ENCODE measurements around the gene MEGF11.
"Not testable (repeated sequence)": the region's sequence is repeated elsewhere in the genome, so short reads cannot be mapped to it uniquely, and the experiment has no call there.

Gene MEGF11

DNA sequence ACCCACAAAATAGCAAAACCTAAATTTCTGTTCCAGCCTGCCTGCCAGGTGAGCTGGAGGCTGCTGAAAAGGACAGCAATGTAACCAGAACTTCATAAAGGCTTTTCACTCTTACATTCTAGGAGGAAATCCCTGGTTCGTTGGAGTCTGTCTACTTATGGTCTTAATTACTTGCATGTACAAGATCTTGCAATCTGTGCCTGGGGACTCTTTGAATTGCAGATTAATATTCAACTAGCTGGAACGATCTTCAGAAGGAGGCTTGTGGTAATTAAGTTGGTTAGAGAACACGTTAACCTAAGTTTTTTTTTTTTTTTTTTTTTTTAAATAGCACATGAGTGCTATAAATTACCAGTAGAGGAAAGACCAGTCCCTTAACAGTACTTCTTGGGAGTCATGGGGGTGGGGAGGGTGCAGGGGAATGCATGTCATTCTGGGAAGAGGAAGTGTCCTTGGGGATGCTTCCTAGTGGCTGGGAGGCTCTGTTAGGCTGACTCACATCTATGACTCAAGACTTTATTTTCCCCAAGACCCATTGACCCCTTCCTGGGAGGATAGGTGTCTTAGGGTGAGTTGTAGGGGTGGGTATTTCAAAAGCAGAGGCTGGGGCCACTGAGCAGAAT, 244.5 kb downstream of the MEGF11 start:
- DNase-seq, result no peak

DNA sequence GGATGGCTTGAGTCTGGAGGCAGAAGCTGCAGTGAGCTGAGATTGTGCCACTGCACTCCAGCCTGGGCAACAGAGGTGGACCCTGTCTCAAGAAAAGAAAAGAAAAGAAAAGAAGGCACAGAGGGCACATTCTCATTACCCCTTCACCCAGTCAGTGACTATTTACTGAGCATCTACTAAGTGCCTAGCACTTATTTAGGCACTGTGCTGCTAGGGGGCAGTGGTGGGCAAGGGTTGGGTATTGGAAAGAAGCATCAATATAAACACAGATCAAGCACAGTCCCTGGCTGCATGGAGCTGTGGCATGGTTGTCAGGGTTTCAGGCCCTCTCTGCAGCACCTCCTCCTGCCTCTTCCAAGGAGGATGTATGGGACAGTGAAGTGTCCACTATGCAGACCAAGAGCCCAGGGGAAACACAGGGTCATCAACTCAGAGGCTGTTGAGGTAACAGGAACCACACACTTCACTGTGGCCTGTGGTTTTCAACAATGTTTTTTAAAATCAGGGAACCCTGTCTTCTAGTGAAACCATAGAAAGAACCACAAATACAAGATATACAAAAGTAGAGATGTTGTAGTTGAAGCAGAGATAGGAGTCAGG, 245.8 kb downstream of the MEGF11 start:
- no peak for DNase-seq

DNA sequence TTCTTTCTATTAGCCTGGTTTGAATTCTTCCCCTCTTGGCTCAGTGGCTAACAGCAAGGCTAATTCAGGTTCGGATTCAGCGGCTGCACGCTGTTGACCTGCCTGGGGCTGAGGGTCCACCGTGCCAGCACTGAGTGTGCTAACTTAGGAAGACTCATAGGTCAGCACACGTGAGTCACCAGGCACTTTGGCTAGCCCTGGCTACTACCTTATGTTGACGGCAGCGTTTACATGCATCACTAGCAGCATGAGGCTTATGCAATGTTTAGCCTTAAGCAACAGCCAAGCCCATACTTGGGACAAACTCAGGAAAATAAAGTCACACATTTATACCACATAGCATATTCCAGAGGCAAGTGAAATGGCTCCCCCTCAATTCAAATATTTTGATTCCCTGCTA, 246.6 kb downstream of the MEGF11 start:
- DNase-seq, result no peak

DNA sequence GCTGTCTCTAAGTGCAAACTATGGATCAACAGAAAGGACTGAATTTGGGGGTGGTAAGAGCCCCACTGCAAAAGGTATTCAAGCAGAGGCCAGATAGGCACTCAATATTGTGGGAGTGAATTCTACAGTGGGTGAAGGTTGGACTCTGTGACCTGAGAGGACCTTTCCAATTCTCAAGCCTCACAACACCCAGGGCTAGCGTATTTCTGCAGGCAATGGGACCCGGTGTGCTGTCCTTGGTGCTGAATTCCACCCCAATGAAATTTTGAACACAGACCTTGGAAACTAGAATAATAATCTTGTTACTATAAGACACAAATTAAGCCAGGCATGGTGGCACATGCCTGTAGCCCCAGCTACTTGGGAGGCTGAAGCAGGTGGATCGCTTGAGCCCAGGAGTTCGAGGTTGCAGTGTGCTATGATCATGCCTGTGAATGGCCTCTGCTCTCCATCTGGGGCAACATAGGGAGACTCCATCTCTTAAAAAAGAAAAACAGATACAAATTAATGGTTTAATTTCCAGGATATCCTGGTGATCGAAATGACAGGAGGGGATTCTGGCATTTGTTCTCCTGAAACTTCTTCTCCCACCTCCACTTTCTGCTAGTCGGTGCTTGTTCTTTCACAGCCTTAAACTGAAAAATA, 248.8 kb downstream of the MEGF11 start:
- no peak for DNase-seq

DNA sequence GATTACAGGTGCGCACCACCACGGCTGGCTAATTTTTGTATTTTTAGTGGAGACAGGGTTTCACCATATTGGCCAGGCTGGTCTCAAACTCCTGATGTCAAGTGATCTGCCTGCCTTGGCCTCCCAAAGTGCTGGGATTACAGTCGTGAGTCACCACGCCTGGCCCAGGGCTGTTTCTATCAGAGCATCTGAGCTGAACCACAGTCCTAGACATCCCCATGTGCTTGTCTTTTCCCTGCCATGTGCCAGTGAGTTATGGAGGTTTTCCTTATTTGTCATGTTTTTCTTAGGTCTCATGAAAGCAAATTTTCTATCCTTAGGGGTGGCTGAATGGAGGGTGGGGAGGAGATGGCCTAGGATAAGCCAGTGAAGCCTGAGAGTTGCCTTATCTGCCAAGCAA, 250.4 kb downstream of the MEGF11 start:
- DNase-seq, result not testable (repeated sequence)

DNA sequence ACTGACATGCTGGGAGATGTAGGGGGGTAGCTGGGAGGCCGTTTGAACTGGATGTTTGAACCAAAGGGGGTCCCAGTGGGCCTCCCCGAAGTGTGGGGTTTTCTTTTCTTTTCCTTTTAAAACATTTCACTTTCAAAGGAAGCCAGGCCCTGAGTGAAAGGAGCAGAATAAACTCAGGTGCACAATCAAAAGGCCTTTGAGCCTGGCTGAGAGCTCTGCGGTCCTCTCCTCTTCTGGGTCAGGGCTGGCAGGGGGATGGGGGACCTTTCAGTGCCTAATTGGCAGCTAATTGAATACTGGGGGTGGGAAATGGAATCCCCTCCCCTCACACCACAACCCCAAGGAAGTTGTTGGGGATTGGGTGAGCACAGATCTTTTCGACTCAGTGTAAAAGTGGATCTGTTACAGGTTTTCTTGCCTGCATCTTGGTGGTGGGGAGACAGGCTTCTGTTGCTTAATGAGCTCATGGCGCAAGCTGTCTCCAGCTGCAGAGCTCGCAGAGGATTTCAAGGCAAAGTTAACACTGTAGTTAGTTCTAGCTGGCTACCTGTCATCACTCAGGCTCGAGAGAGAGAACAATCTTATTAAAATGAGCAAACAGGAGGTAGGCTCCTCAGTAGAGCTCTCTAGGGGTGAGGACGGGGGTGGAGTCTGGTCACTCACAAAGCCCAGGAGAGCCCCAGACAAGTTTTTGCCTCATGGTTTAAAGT, 251.7 kb downstream of the MEGF11 start:
- no peak for DNase-seq

DNA sequence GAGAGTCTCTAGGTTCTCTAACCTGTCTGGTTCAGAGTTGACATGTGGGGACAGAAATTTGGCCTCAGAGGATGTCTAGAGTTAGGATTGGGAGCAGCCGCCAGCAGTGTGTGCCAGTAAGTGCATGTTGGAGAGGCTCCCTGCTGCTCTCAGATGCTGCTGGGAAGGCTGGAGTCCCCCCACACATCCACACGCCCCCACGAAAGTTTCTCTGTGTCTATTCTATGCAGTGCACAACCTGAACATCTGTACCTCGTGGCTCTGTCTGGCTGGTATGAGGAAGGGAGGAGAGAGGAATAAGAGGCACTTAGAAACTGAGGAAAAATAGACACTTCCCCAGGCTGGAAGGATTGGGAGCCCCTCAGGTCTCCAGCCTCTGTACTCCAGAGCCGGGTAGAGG, 252.5 kb downstream of the MEGF11 start:
- DNase-seq, result peak in 3 of 56 donors; percentile 4 to 10 (median 8)

DNA sequence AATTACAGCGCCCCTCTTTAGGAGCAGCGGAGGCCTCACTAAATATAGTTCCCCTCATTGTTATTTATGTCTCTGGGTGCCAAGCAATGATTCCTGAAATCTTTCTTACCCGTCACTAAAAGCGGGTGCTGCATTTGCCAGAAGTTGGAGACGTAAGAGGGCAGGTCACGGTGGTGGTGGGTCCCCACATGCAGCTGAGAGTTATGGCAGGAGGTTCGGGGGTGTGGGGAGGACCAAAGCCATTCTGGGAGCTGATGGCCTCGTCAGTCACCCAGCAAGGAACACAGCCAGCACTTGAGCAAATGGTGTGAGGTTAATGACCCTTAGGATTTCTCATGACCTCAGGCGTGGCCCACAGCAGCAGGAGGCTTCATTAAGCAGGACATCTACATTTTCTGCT, 255.1 kb downstream of the MEGF11 start:
- no peak for DNase-seq

DNA sequence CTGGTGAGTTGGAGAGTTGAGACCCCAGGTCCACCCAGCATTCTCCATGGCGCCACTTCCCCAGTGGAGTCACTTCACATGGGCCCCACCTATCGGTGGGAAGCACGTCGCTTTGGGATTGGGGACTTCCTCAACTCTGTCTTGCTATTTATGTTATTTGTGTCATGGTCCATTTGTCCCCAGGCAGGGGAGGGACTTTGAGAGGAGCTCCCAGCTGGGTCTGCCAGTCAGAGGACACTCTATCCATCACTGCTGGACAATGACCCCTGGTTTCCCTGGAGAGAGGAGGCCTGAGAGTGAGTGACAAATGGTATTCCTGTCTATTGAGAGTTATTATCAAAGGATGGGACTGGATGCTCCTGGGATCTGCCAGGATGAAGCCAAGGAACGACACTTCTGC, 256.6 kb downstream of the MEGF11 start:
- DNase-seq, result no peak

DNA sequence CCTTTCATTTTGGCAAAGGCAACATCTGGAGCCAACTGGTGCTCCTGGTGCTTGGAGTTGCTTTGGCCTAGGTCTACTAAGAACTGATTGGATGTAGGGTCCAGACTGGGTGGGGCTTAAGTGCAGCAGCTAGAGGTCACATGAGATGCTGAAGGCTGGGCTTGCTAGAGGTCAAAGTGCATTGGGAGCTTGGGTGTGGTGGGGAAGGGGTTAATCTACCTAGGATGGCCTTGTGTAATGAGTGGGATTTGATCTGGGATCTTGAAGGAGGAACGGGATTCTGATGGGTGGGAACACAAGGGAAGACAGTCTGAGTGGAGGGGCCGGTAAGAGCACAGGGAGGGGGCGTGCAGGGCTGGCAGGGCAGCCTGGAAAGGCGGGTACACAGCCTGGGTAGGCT, 258.7 kb downstream of the MEGF11 start:
- no peak for DNase-seq

DNA sequence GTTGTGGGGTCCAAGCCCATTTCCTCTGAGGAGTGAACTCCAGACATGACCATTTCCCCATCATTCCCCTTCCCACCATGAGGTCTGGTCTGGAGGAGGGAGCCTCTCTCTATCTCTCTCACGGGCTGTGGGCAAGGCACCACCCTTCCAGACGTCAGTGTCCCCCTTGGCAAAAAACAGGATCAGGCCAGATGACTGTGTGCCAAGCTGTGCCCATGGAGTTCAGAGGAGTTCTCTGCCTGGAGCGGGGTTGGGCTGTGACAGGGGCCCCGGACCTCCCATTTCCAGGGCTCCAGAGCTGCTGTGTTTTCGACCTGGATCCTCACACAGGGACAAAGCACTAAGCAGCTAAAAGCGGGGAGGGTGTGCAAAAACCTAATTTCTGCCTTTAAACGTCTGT, 259.8 kb downstream of the MEGF11 start:
- no peak for DNase-seq

DNA sequence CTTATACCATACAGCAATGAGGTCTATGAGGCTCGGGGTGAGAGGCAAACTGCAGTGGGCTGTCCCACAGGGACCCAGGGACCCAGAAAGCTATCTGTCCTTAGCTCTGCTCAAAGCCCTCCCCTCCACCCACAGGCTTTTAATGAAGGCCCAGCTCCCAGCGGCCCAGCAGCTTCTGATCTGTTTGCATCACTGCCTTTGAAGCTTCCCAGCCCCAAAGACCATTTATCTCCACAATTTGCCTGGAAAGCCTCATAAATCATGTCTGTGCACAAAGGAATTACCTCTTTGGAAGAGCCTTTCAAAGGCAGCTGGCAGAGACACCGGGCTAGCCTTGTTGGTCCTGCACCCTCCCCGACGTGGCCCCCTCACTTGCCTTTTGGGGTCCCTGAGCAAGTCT, 260.3 kb downstream of the MEGF11 start:
- DNase-seq, result no peak

DNA sequence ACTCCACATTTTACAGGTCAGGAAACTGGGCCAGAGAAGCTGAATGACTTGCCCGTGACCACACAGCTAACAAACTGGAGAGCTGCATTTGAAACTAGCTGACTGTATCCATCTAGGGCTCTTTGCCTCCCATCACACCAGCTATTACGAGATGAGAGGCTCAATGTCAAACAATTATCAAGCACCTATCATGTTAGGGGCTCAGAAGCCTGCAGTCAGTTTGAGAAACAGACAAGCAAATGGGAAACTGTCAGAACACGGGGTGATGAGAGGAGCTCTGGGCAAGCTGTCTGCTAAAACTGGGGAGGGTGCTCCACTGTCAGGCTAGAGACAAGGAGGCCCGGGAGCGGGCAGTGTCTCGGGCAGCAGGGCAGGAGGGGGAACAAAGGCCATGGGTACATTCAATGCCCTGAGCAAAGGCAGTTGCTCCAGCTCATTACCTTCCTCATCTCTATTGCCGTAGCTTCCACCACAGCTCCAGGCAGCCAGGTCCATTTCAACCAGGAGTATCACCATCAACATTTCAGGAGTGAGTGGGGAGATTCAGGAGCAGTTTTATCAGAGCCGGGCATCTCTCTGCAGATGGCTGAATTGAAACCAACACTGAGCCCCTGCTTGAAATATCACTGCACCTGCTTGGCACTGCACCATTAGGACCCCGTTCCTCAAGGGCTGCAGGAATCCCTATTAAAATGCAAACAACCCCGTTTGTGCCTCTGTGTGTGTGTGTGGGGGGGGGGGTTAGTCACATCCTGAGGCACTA, 261.6 kb downstream of the MEGF11 start:
- DNase-seq, result no peak

DNA sequence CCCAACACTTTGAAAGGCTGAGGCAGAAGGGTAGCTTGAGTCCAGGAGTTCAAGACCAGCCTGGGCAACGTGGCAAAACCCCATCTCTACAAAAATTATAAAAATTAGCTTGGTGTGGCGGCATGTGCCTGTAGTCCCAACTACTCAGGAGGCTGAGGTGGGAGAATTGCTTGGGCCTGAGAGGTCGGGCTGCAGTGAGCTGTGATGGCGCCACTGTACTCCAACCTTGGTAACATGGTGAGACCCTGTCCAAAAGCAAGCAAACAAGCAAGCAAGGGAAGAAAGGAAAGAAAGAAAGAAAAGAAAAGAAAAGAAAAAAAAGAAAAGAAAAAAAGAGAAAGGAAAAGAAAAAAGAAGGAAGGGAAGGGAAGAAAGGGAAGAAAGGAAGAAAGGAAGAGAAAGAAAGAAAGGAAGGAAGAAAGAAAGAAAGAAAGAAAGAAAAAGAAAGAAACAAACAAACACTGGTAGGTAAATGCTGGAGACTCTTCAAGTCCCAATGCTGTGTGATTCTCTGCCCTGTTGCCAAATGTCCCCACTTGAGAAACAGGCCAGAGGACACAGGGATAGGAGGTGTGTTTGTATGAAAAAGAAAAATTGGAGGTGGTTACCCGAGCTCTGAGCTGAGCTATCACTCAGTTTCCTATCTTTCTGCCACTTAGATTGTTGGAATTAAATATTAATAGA, 263.1 kb downstream of the MEGF11 start:
- no peak for DNase-seq

DNA sequence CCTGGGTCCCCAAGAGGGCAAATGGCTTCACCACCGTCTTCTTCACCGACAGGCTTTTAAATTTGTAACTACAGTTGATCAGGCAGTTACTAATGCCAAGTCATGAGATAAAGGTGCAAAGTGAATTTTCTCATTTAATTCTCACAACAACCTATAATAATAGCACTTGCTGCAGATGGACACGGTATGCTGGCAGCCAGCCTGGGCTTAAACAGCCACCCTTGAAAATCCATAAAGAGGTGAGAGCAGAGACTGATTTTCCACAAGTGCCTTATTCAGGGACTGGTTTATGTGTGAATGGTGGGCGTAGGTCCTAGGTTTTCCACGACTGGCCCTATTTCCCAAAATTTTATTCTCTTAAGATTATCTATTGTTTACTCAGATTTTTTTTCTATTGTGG, 266.4 kb downstream of the MEGF11 start:
- DNase-seq, result no peak

DNA sequence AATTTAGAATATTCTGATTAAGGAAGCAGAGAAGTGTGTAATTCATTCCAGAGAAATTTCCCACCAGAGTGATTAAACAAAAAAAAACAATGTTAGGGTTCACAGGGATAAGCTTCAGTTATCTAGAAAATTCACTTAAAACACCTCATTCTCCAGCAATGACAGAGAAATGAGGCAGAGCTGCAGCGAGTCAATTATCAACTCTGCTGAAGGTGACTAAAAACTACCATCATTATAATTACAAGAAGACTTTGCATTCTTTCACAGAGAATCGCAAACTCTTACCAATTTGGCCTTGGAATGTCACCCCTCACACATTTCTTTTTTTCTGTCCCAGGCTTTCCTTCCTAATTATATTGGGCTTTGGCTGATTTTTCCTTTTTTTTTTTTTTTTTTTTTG, 267.1 kb downstream of the MEGF11 start:
- DNase-seq, result no peak

DNA sequence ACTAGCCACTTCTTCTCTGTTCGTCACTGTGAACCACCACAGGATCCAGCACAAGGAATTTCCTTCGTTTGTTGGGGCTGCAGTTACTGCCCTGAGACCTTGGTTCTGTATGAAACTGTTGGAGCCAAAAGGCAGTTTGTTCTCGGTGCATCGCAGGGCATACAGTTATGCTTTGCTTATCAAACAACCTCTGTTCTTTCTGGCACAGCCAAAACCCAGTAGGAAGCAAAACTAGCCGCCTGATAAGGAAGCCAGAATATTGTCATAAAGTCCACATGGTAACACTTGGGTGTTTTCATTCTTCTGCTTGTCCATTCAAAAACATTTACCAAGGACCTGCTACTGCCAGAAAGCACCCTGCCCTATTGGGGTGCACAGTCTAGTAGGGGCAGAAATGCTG, 268.2 kb downstream of the MEGF11 start:
- DNase-seq, result no peak

DNA sequence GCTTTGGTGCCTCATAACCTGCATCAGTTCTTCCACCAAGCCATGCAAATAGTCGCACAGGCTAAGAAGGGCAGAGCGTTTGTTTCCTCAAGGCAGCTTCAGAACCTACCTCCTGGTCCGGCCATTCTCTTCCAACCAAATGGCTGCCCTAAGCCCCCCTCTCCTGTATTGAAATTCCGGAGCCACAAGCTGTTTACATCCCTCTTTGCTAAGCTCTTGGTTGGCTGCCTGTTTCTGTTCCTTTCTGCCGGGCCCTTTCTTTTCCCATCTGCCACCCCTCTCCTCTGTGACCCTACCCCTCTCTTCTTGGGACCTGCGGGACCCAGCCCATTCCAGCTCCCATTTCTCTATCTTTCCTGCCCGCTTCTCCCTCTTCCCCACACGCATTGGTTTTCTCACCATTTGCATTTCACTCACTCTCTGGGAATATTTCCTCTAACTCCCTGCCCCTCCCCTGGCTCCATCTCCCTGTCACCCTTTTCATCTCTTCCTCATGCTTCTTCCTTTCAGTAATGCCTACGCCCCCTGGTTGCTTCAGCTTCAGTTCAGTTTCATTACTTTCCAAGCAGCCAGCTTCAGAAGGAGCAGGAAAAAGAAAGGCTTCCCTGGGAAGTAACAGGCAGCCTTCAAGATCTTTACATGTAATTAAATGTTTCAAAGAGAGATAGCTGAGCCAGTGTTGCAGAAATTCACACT, 270.8 kb downstream of the MEGF11 start:
- DNase-seq, result peak in 10 of 56 donors; percentile 3 to 45 (median 16)

DNA sequence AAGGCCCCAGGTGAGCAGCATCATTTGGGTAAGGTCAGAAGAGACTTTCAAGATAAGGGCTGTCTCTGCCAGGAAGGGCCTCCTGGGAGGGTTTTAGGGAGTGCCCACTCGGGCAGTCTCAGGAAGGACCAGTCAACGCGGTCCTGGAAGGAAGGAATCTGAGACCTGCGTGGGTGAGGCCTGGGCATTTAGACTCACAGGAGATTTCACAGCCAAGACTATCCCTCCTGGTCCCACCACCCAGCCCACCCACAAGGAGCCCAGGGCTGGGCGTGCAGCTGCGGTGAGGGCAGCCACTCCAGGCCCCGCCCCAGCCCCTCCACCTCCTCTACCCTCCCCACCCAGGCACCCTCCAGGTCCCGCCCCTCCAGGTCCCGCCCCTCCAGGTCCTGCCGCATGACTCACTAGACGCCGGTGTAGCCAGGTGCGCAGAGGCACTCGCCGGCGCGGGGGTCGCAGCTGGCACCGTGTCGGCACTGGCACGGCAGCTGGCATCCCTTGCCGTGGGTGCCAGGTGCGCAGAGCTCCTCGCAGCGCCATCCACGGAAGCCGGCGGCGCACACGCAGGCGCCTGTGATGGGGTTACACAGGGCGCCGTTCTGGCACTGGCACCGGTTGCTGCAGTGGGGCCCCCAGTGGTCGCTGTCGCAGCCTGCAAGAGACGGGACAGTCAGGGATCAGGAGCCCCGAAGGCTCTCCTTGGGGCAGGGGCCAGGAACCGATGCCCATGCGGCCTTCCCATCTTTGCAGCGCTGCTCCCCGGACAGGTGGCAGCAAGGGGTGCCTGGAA, 271.5 kb downstream of the MEGF11 start:
- peak in 44 of 56 donors; percentile 7 to 82 (median 54) for DNase-seq

All from nucleus accumbens (tissue), 56 donors.